Fibroblast of mammary gland (primary cell): ENCODE results near the gene TMEM220.

Experiments
- DNase-seq: peaks from one replicate; pipeline ENCODE4 v3.0.0-alpha.2; 2010; ENCODE audit warnings: low read depth
- H3K4me3 ChIP-seq: 2 replicates; pipeline ENCODE4 v1.5.1; 2011; ENCODE audit warnings: low read depth, mild to moderate bottlenecking, low read length, moderate library complexity; ENCODE audit not compliant: control insufficient read depth
- TF ChIP-seq, protein P1 (sequence below): conservative IDR thresholded peaks from 2 replicates; pipeline ENCODE4 v1.5.1; 2011; ENCODE audit warnings: low read depth, low read length, inconsistent platforms; ENCODE audit not compliant: control insufficient read depth, insufficient read depth

Gene TMEM220

DNA sequence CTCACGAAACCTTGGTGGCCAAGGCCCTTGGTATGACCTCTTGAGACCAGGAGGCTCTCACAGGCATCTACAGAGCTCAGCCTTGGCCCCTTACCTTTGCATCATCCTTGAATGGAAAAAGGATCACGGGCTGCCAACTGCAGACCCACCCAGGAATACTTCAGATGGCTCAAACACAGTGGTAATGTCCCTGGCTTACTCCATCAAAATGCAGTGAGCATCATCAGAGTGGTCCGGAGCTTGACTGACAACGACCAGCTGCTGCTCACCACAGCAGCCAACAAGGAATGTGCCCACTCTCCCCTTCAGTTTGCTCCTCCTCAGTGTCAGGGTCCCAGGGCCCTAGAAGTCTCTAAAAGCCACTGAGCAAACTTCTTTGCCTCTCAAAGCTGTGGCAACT is 55.1 kb downstream of the TMEM220 start:
- no peak for DNase-seq
- no peak overlapping the region for H3K4me3 ChIP-seq
- TF ChIP-seq, protein P1, sequence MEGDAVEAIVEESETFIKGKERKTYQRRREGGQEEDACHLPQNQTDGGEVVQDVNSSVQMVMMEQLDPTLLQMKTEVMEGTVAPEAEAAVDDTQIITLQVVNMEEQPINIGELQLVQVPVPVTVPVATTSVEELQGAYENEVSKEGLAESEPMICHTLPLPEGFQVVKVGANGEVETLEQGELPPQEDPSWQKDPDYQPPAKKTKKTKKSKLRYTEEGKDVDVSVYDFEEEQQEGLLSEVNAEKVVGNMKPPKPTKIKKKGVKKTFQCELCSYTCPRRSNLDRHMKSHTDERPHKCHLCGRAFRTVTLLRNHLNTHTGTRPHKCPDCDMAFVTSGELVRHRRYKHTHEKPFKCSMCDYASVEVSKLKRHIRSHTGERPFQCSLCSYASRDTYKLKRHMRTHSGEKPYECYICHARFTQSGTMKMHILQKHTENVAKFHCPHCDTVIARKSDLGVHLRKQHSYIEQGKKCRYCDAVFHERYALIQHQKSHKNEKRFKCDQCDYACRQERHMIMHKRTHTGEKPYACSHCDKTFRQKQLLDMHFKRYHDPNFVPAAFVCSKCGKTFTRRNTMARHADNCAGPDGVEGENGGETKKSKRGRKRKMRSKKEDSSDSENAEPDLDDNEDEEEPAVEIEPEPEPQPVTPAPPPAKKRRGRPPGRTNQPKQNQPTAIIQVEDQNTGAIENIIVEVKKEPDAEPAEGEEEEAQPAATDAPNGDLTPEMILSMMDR: no peak

DNA sequence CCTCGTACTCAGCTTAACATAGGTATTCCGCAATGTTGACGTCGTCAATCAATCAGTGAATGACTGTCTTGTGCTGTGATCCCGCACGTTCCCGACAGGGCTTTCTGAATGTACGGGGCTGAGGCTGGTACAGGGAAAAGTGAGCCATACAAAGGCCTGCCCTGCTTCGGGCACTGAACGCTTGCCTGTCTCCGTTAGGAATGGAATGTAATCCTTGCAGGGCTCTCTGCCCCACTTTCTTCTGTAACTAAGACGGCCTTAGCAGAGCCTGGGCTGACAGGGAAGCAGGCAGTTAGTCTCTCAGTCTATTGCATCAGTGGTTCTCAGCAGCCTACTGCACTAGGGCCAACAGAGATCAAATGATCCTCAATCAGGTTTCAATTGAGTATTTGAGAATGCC is 56.5 kb downstream of the TMEM220 start:
- no peak overlapping the region for H3K4me3 ChIP-seq
- no peak for DNase-seq
- TF ChIP-seq, protein P1: no peak

DNA sequence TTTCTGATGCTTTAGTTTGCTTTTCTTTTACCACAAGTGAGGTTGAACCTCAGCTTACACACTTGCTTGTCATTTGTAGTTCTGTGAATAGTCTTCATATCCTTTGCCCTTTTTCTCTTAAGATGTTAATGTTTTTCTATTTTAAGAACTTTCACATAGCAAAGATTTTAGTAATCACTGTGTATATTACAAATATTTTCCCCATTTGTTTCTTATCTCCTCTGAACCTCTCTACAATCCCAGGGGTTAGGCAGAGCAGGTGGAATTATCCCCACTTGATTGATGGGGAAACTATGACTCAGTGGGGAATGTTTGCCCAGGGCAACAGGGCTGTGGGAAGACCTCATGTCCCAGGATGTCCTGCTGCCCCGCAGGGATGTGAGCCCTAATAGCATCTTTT is 61.0 kb downstream of the TMEM220 start:
- TF ChIP-seq, protein P1: no peak
- H3K4me3 ChIP-seq: no peak overlapping the region
- no peak for DNase-seq

DNA sequence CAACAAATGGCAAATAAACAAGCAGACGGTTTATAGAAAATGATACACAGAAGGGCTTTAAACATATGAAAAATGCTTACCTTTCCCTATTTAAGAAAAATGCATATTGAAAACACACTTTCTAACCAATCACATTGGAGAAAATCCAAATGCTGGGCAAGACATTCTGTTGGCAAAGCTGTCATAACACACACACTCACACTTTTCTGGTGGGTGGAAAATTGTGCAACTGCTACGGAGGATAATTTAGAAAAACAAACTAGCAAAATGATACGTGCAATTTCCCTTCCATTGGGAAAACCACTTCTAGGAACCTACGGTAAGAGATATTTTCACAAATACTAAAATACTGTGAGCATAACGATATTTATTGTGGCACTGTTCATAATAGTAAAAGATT is 62.9 kb downstream of the TMEM220 start:
- peak; percentile 21 for DNase-seq
- TF ChIP-seq, protein P1: no peak
- H3K4me3 ChIP-seq: no peak overlapping the region

DNA sequence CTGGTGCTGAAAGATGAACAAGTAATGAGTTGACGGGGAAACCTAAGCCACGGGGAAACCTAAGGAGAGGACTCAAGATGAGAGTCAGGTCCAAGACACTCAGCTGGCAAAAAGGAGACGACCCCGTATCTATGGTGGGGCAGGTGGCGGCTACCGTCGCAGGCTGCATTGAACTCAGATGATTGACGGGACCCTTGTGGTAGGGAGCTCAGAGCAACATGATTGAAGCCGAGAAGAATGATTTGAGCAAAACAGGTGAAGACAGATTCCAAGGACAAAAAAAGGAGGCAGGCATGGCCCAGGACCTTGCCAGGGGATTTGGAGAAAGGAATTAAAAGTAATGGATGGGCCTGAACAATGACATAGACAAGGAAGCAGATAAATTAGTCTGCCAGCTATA is 65.3 kb downstream of the TMEM220 start:
- no peak overlapping the region for H3K4me3 ChIP-seq
- TF ChIP-seq, protein P1: no peak
- DNase-seq: no peak
